Activated T-cell treated with anti-CD3 and anti-CD28 coated beads, Interleukin-2, amount 50 U/mL, for 48 hours (primary cell): Measurements from ENCODE around the gene MYO7A.

Source experiments
- DNase-seq, 2 experiments: peaks; one replicate each; pipeline ENCODE4 v3.0.0-alpha.2; 2020

The MYO7A gene

DNA sequence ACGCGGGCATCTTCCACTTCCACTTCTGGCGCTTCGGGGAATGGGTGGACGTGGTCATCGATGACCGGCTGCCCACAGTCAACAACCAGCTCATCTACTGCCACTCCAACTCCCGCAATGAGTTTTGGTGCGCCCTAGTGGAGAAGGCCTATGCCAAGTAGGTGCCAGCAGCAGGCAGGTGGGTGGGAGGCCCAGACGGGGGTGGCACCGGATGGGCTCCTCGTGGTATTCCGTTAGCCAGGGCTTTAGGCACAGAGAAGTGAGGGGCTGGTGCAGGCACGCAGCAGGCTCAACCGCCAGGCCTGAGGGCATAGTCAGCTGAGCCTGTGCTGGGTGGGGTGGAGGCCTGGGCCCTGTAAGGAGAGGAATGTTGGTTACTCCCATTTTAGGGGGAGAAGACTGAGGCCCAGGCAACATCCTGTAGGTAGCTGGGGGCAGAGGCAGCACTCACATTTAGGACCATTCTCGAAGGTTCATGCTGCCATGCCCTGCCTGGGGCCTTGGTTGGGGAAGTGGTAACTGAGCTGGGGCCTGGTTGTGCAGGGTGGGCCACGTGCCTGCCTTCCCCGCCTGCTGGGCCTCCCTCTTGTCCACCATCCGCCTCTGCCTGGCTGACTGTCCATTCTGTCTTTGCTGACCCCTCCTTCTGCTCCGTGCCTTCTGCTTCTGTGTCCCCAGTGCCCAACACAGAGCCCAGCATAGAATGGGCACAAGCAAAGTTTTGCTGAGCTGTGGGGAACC, 15.2 kb upstream of the MYO7A start:
- DNase-seq, result no peak

DNA sequence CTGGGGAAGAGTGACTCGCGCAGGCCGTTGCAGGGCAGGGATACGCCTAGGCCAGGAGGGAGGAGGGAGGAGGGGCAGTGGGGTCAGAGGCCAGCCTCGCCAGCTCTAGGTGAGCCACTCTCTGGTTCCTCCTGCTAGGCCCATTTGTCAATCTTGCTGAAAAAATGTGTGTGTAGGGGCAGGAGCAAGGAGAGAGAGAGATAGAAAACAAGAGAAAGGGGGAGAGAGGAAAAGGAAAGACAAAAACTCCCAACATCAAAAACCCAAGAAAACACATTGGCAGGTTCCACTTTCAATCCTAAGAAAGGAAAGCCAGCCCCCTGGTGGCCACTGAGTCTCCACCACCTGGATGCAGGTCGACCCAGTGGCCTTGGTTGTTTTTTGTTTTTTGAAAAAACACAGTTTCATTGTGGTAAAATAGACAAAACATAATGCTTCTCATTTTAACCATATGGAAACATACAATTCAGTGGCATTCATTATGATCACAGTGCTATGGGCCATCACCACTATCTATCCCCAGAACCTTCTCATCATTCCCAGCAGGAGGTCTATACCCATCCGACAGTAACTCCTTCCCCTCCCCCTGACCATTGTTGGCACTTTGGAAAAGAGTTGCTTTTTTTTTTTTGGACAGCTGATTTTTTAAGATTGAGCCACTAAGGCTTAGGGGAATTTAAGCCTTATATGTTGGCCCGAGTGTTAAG, 14.5 kb upstream of the MYO7A start:
- peak in 1 of 2 experiments; percentile 36 for DNase-seq

DNA sequence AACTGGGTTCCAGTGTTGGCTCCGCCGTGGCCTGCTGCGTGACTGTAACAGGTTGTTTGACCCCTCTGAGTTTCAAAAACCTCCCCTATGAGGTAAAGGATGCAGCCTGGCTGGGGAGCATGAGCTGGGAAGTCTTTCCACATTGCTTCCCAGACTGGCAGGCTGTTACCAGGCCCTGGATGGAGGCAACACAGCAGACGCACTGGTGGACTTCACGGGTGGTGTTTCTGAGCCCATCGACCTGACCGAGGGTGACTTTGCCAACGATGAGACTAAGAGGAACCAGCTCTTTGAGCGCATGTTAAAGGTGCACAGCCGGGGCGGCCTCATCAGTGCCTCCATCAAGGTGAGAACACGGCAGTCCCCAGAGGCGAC, 14.0 kb upstream of the MYO7A start:
- DNase-seq, result no peak

DNA sequence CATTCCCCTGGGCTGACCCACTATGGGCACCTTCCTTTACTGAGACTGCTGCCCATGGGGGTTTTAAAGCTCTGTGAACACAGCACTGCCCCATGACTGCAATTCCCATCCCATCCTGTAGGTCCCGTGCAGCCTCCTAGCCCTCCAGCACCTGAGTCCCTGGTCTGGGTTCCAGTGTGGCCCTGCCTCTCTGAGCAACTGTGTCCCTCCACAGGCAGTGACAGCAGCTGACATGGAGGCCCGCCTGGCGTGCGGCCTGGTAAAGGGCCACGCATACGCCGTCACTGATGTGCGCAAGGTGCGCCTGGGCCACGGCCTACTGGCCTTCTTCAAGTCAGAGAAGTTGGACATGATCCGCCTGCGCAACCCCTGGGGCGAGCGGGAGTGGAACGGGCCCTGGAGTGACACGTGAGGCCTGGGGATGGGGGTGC, 12.8 kb upstream of the MYO7A start:
- no peak for DNase-seq

DNA sequence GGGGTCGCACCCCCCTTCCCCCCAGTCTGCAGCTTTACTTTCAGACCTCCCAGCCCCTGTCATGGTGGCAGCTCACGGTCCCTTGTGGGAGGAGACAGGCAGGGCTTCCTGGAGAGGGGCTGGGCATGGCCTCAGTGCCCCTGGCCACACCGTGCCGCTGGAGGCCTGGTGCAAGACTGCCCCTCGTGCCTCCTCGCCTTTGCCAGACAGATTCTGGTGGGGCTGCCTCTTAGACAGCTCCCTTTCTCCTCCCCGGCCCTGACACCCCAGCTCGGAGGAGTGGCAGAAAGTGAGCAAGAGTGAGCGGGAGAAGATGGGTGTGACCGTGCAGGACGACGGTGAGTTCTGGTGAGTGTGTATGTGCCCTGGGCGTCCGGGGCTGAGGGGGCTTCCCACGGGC, 12.1 kb upstream of the MYO7A start:
- DNase-seq, result no peak

GRCh38 chr11:77117492-77117891, 10.6 kb upstream of the MYO7A start:
- DNase-seq, result no peak

GRCh38 chr11:77118086-77118485, 10.0 kb upstream of the MYO7A start:
- no peak for DNase-seq

DNA sequence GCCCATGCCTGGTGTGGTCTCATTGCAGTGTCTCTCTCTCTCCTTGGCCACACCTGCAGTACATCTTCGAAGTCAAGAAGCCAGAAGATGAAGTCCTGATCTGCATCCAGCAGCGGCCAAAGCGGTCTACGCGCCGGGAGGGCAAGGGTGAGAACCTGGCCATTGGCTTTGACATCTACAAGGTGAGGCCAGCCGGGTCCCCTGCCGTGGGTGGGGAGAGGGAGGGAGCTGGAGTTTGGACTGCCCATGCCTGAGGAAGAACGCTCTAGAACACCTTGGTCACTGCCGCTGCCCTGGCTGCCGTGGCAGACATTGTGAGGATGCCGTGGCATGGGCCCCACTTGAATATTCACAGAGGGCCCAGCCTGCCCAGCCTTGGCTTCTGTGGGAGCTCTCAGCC, 9.1 kb upstream of the MYO7A start:
- DNase-seq, result no peak

DNA sequence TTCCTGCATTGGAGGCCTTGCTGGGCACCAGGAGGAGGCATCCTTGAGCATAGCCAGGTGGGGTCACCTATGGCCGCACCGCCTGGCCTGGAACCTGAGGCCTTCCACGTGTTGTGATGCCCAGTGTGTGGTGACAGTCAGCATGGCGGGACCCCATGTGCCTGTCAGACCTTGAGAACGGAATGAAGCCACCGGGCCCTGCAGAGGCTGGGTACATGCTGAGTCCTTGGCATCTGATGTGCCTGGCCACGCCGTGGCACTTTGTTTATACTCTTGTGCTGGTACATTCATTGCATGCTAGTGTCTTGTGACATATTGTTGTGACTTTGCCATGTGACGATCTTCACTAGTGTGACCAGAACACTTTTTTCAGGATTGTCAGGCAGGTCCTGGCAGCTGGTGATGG, 8.5 kb upstream of the MYO7A start:
- DNase-seq, result no peak

- DNase-seq, result no peak
Observed at GRCh38 chr11:77120571-77120970, 7.5 kb upstream of the MYO7A start.

- no peak for DNase-seq
Observed at GRCh38 chr11:77121096-77121640, 6.9 kb upstream of the MYO7A start.

- no peak for DNase-seq
Observed at GRCh38 chr11:77121876-77122575, 6.0 kb upstream of the MYO7A start.

DNA sequence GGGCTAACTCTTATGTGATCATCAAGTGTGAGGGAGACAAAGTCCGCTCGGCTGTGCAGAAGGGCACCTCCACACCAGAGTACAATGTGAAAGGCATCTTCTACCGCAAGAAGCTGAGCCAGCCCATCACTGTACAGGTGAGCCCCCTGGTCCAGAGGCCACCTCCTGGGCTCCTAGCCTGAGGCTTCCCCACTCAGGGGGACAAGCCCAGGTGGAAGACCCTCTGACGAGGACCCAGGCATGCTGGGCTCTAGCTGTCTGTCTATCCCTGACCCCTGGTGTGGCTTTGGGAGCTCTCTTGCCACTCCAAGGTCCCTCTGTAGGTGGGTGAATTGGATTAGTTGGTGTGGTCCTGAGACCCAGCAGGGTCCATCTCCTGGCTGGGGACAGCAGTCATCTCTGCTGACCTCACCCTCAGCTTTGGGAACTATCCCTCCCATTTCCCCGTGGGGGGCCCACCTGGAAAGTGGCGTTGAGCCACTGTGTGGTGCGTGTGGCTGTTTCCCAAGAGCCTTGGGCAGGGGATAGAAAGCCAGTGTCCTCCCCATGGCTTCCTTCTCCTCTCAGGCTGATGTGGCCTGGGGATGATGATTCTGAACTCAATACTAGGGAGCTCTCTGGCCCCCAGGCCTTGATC, 5.4 kb upstream of the MYO7A start:
- DNase-seq, result no peak

GRCh38 chr11:77123591-77123990, 4.5 kb upstream of the MYO7A start:
- DNase-seq, result no peak

GRCh38 chr11:77124041-77124440, 4.0 kb upstream of the MYO7A start:
- no peak for DNase-seq

DNA sequence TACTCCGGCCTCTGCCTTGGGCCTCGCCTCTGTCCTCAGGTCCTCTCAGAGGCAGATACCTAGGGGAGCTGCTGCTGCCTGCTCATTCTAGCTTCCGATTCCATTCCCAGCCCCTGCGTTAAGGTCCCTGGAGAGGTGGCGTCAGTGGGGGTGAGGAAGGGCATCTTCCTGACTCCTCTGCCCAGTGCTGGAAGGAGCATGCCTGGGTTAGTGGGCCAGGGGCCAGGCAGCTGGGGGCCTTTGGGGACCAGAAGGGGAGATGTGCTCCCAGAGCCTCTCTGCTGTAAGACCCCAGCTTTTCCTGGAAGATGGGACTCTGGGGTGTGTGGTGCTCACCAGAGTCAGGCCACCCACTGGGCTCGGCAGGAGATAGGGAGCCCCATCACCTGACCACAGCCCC, 3.6 kb upstream of the MYO7A start:
- DNase-seq, result no peak

GRCh38 chr11:77125191-77125590, 2.9 kb upstream of the MYO7A start:
- DNase-seq, result no peak

DNA sequence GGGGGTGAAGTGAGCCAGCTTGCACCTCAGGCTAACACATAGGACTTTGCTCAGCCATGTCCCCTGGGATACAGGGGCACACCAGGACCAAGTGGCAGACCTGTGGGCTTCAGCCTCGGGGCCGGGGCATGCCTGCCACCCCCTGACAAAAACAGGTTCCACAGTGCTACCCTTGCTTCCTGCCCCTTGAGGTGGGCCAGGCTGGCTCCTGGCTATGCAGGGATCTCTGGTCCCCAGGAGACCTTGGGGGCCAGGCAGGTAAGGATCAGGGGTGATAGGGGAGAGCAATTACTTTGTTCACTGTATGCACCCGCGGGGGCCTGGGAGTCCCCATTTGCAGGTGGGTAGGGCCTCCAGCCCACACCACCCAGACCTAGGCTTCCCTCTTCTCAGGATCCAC, 2.4 kb upstream of the MYO7A start:
- DNase-seq, result no peak

DNA sequence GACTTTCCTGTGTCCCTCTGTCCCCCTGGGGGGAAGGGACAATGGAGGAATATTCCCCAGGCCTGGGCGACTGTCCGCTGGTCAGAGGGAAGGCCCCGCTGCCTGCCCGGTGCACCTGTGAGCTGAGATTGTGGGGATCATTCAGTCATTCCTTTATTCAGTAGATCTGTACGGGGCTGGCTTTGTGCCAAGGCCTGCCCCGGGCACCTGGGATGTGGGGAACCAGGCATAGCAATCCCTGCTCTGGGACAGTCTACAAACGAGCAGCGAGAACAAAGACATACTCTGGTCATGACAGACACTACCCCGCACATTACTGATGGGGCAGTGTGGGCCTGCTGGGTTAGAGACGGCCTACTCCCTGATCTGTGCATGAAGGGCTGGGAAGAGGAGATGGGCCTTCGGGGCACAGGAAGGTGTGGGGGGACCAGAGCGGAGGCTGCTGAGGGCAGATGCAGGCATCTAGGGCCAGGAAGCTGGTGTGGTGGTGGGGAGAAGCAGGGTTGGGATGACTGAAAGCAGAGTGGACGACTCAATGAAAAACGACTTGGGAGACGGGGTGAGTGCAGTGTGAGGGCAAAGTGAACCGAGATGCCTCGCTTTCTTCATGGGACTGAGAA, 1.8 kb upstream of the MYO7A start:
- no peak for DNase-seq

- no peak for DNase-seq
Observed at GRCh38 chr11:77126861-77127234, 1.2 kb upstream of the MYO7A start.

- peak; percentile 72 to 79 for DNase-seq
Observed at GRCh38 chr11:77127235-77127911, 673 bp upstream of the MYO7A start.
